GM23338 (cell line): ENCODE measurements around the gene HDGFL2.

Experiments used
- CREB1 ChIP-seq: fragments of 250-450 bp; sonication (Bioruptor Pico); IDR thresholded peaks from 2 replicates; pipeline ENCODE4 v1.5.0; 2020; ENCODE audit warnings: low read depth, mild to moderate bottlenecking, moderate library complexity
- EZH2phosphoT487 ChIP-seq: fragments of 200-600 bp; sonication (generic); IDR thresholded peaks from one replicate; pipeline ENCODE4 v1.8.1; 2018; ENCODE audit warnings: antibody characterized with exemption; ENCODE audit not compliant: unreplicated experiment
- JUNB ChIP-seq: IDR thresholded peaks from one replicate; pipeline ENCODE4 v1.6.1; 2016; ENCODE audit warnings: antibody characterized with exemption; ENCODE audit not compliant: unreplicated experiment
- NANOG ChIP-seq: IDR thresholded peaks from 2 replicates; pipeline ENCODE4 v1.6.1; 2016; ENCODE audit warnings: antibody characterized with exemption, borderline replicate concordance
- POLR2AphosphoS5 ChIP-seq: IDR thresholded peaks from 2 replicates; pipeline ENCODE4 v1.6.1; 2016; ENCODE audit warnings: antibody characterized with exemption, low read depth
- STAT1 ChIP-seq: IDR thresholded peaks from one replicate; pipeline ENCODE4 v1.6.1; 2016; ENCODE audit warnings: antibody characterized with exemption; ENCODE audit not compliant: unreplicated experiment
- ZNF114 ChIP-seq: fragments of 250-450 bp; sonication (Bioruptor Pico); IDR thresholded peaks from 2 replicates; pipeline ENCODE4 v1.5.0; 2020; ENCODE audit warnings: mild to moderate bottlenecking, moderate library complexity
- TF ChIP-seq, protein P1 (sequence below), 2 experiments: fragments of 200-600 bp in 1 of 2; sonication (generic) in 1 of 2; conservative IDR thresholded peaks; 2 replicates each; pipeline versions ENCODE4 v1.5.1 to v1.6.1; 2016 to 2017; ENCODE audit warnings: antibody characterized with exemption in 2 of 2, low read depth in 2 of 2, mild to moderate bottlenecking in 2 of 2, moderate library complexity in 1 of 2
- TF ChIP-seq, protein P2 (sequence below): IDR thresholded peaks from one replicate; pipeline ENCODE4 v1.6.1; 2018; ENCODE audit warnings: antibody characterized with exemption; ENCODE audit not compliant: unreplicated experiment

DNA sequence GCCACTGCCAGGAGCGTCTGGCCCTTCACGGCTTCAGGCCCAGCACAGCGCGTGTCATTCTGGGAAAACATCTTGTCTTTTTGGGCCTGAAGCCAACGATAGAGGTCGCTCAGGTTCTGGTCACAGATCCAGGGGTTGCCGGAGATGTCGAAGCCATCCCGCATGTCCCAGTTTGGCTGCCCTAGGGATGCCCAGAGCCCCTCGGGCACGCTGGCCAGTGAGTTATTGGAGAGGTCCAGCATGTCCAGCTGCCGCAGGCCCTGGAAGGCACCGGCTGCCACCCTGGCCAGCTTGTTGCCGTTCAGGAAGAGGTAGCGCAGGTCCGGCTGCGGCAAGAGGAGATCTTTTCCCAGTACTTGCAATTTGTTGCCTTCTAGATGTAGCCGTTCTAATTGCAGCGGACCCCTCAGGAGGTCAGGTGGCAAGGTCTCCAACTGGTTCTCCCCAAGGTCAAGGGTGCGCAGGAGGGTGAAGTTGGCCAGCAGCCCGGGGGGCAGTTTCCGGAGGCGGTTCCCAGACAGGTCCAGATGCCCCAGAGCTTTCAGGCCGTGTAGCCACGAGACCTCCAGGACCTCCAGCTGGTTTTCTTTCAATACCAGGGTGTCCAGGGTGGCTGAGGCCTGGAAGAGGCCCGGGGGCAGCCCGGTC, 66.0 kb downstream of the HDGFL2 start:
- TF ChIP-seq, protein P1, sequence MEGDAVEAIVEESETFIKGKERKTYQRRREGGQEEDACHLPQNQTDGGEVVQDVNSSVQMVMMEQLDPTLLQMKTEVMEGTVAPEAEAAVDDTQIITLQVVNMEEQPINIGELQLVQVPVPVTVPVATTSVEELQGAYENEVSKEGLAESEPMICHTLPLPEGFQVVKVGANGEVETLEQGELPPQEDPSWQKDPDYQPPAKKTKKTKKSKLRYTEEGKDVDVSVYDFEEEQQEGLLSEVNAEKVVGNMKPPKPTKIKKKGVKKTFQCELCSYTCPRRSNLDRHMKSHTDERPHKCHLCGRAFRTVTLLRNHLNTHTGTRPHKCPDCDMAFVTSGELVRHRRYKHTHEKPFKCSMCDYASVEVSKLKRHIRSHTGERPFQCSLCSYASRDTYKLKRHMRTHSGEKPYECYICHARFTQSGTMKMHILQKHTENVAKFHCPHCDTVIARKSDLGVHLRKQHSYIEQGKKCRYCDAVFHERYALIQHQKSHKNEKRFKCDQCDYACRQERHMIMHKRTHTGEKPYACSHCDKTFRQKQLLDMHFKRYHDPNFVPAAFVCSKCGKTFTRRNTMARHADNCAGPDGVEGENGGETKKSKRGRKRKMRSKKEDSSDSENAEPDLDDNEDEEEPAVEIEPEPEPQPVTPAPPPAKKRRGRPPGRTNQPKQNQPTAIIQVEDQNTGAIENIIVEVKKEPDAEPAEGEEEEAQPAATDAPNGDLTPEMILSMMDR (conservative IDR thresholded peaks at IDR 0.05; ENCODE audit: low read depth in 2 of 2): peak in 1 of 2 experiments; percentile 72; a peak in 3 of 4 replicates
- no peak for TF ChIP-seq POLR2AphosphoS5
- no peak for TF ChIP-seq ZNF114
- no peak for TF ChIP-seq EZH2phosphoT487
- TF ChIP-seq STAT1: no peak
- TF ChIP-seq NANOG: no peak
- TF ChIP-seq, protein P2, sequence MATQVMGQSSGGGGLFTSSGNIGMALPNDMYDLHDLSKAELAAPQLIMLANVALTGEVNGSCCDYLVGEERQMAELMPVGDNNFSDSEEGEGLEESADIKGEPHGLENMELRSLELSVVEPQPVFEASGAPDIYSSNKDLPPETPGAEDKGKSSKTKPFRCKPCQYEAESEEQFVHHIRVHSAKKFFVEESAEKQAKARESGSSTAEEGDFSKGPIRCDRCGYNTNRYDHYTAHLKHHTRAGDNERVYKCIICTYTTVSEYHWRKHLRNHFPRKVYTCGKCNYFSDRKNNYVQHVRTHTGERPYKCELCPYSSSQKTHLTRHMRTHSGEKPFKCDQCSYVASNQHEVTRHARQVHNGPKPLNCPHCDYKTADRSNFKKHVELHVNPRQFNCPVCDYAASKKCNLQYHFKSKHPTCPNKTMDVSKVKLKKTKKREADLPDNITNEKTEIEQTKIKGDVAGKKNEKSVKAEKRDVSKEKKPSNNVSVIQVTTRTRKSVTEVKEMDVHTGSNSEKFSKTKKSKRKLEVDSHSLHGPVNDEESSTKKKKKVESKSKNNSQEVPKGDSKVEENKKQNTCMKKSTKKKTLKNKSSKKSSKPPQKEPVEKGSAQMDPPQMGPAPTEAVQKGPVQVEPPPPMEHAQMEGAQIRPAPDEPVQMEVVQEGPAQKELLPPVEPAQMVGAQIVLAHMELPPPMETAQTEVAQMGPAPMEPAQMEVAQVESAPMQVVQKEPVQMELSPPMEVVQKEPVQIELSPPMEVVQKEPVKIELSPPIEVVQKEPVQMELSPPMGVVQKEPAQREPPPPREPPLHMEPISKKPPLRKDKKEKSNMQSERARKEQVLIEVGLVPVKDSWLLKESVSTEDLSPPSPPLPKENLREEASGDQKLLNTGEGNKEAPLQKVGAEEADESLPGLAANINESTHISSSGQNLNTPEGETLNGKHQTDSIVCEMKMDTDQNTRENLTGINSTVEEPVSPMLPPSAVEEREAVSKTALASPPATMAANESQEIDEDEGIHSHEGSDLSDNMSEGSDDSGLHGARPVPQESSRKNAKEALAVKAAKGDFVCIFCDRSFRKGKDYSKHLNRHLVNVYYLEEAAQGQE: no peak
- no peak for TF ChIP-seq JUNB
- TF ChIP-seq CREB1 (CRISPR knock-in tag): no peak
